Subcutaneous adipose tissue (tissue), 4 donors: ENCODE data around the gene MAPKAP1. TPM values are rescaled to one million over a fixed set of nuclear protein-coding genes. Genes with fewer than 3 reads are reported as not detected.

ENCODE experiments used
- CTCF ChIP-seq: fragments of 450-650 bp; IDR thresholded peaks from one replicate; pipeline ENCODE4 v1.5.1; 2016; ENCODE audit warnings: low read depth, mild to moderate bottlenecking, control low read depth, antibody characterized with exemption, moderate library complexity
- total RNA-seq, 4 donors: library from RNA; depleted of rRNA; stranded (reverse); fragments of >200 nt; gene quantifications; one replicate each; pipeline ENCODE4 v1.1.0, GENCODE V29; 2016

Gene MAPKAP1
- total RNA-seq, 4 donors from 2014 or later, result 64.4 to 146 (median 83.9) TPM

GRCh38 chr9:125524583-125525355 is 182.2 kb downstream of the MAPKAP1 start:
- no peak for TF ChIP-seq CTCF

GRCh38 chr9:125523681-125524080 is 183.3 kb downstream of the MAPKAP1 start:
- no peak for TF ChIP-seq CTCF

- TF ChIP-seq CTCF, result no peak
Measured at GRCh38 chr9:125522328-125522725, 184.7 kb downstream of the MAPKAP1 start.

- TF ChIP-seq CTCF, result no peak
Measured at GRCh38 chr9:125521462-125522327, 185.3 kb downstream of the MAPKAP1 start.

GRCh38 chr9:125519734-125520133 is 187.3 kb downstream of the MAPKAP1 start:
- TF ChIP-seq CTCF, result no peak

- TF ChIP-seq CTCF, result no peak
Measured at GRCh38 chr9:125517577-125517976, 189.4 kb downstream of the MAPKAP1 start.
